Right lobe of liver (tissue), 4 donors: ENCODE measurements around the gene UBE2V1.
A peak's percentile ranks its signal among the peaks of the same experiment; 100 is the strongest.

ENCODE experiments used
- POLR2A ChIP-seq: fragments of 450-650 bp; IDR thresholded peaks from one replicate; pipeline ENCODE4 v1.6.1; 2017; ENCODE audit warnings: antibody characterized with exemption, mild to moderate bottlenecking
- TF ChIP-seq, protein P1 (sequence below), 4 donors: fragments of 200-600 bp in 3 of 4; fragments of 450-650 bp in 1 of 4; IDR thresholded peaks; one replicate each; pipeline versions ENCODE4 v1.5.1 to v1.8.0; 2016 to 2022; ENCODE audit warnings: antibody characterized with exemption in 4 of 4, mild to moderate bottlenecking in 2 of 4
- donor health status: DM: no; HTN: no; CAD: no.
- donor health status: DM: no; HTN: no; CAD: no.
- donor health status: DM: no; HTN: yes; CAD: no.

DNA sequence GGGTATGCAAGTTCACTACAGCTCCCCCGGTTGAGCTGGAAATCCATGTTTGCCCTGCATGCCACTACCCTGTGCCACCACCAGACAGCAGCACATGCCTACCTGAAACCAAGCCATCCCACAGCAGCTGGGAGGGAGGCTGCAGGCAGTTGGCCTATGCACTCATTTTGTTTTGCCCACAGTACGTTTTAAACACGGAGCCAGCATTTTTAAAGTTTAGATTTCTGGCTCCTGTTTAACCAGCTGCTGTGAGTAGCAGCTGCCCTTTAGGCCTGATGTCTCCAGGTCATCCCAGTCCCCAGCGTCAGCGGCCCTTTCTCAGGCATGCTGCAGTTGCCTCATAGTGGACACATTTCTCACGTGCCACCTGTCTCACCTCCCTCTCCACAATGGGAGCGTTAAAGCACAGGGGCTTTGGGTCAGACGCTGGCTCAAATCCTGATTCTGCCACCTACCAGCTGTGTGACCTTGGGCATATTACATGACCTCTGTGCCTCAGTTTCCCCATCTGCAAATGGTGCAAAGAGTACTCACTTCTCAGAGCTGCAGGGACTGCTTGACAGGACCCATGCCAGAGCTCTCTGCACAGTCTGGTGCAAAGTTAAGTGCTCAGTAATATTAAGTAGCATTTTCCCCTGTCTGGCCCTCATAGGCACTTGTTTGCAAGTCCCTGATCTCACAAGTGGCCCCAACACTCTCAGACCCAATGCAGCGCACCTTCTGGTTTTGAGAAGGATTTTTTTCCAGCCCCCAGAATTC, 8.2 kb upstream of the UBE2V1 start:
- TF ChIP-seq, protein P1, sequence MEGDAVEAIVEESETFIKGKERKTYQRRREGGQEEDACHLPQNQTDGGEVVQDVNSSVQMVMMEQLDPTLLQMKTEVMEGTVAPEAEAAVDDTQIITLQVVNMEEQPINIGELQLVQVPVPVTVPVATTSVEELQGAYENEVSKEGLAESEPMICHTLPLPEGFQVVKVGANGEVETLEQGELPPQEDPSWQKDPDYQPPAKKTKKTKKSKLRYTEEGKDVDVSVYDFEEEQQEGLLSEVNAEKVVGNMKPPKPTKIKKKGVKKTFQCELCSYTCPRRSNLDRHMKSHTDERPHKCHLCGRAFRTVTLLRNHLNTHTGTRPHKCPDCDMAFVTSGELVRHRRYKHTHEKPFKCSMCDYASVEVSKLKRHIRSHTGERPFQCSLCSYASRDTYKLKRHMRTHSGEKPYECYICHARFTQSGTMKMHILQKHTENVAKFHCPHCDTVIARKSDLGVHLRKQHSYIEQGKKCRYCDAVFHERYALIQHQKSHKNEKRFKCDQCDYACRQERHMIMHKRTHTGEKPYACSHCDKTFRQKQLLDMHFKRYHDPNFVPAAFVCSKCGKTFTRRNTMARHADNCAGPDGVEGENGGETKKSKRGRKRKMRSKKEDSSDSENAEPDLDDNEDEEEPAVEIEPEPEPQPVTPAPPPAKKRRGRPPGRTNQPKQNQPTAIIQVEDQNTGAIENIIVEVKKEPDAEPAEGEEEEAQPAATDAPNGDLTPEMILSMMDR (IDR thresholded peaks at IDR 0.05), result peak; percentile 84 to 96 (median 90)
- no peak for TF ChIP-seq POLR2A
